22Rv1 (cell line): ENCODE data around the gene POLQ.

ENCODE experiments used
- ZFX ChIP-seq: fragments of 450-650 bp; IDR thresholded peaks from 2 replicates; pipeline ENCODE4 v1.6.1; 2017; ENCODE audit warnings: antibody characterized with exemption, borderline replicate concordance
- TF ChIP-seq, protein P1 (sequence below): fragments of 450-650 bp; IDR thresholded peaks from 2 replicates; pipeline ENCODE4 v1.5.1; 2017; ENCODE audit warnings: mild to moderate bottlenecking

DNA sequence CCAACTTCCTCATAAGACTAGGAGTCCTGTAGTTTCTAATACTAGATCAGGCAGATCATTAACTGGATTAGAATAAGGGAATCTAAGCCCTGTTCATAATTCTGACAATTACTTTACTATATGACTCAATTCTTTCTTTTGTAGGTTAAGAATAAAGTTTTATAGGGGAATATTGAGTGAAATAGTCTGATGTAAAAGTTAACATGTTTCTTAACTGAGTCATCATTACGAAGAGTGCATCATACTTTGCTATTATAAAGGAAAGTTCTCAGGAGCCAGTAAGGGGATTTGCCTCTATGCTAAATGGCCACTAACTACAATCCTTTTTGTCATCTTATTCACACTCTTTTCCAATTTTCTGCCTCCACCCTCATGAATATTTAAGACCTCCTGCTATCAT, 63.1 kb downstream of the POLQ start:
- TF ChIP-seq, protein P1, sequence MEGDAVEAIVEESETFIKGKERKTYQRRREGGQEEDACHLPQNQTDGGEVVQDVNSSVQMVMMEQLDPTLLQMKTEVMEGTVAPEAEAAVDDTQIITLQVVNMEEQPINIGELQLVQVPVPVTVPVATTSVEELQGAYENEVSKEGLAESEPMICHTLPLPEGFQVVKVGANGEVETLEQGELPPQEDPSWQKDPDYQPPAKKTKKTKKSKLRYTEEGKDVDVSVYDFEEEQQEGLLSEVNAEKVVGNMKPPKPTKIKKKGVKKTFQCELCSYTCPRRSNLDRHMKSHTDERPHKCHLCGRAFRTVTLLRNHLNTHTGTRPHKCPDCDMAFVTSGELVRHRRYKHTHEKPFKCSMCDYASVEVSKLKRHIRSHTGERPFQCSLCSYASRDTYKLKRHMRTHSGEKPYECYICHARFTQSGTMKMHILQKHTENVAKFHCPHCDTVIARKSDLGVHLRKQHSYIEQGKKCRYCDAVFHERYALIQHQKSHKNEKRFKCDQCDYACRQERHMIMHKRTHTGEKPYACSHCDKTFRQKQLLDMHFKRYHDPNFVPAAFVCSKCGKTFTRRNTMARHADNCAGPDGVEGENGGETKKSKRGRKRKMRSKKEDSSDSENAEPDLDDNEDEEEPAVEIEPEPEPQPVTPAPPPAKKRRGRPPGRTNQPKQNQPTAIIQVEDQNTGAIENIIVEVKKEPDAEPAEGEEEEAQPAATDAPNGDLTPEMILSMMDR = no peak
- no peak for TF ChIP-seq ZFX
